Activated CD4-positive, CD25-positive, alpha-beta regulatory T cell treated with anti-CD3 and anti-CD28 coated beads, Interleukin-2, amount 50 U/mL, for 24 hours (primary cell): Measurements from ENCODE around the gene MDFI.

Source experiments
- ATAC-seq, 2 donors: fragments of 150-1000 bp; cut with Tn5 transposase; one replicate each; pipeline ENCODE4 v1.10.0; 2021; ENCODE audit warnings: mild to moderate bottlenecking in 1 of 2, moderate library complexity in 1 of 2

The MDFI gene

DNA sequence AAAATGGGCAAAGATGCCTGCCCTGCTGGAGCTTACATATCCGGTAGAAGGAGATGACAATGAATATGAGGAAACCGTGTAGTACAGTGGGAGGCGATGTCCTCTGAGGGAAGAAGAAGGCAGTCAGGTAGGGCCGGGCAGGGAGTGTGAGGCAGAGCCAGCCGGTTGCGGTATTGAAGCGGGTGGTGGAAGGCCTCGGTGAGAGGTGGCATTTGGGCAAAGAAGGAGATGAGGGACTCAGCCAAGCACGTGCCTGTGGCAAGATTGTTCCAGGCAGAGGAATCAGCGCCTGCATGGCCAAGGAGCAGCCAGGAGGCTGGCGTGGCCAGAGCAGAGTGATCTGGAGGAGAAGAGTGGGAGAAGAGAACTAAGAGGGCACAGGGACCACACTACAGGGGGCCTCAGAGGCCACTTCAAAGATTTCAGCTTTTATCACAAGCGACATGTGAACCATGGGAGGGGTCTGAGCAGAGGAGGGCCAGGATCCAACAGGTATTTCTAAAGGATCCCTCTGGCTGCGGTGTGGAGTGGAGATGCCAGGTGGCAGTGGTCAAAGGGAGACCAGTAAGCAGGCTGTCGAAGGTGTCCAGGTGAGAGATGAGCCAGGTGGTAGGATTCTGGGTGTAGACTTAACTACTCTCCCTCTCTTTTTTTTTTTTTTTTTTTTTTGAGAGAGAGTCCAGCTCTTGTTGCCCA lies 13.8 kb downstream of the MDFI start:
- no peak for ATAC-seq

GRCh38 chr6:41652866-41653652 lies 14.8 kb downstream of the MDFI start:
- no peak for ATAC-seq

DNA sequence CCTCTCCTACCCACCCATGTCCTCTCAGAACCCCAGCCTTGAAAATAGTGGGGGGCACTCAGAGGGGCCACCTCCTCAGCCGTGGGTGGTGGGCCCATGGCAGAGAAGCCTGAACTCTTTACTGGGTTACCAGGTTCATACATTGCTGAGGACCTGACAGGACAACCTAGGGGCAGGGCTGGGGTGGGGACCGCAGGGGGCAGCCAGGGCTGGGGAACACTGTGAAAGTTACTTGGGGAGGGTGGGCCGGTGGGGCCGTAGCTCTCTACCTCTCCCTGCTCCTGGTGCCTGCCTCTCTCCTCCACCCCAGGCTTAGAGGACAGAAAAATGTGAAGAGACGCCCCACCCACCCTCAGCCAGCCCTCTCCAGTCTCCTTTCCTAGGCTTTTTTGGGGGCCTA lies 15.4 kb downstream of the MDFI start:
- ATAC-seq = no peak

DNA sequence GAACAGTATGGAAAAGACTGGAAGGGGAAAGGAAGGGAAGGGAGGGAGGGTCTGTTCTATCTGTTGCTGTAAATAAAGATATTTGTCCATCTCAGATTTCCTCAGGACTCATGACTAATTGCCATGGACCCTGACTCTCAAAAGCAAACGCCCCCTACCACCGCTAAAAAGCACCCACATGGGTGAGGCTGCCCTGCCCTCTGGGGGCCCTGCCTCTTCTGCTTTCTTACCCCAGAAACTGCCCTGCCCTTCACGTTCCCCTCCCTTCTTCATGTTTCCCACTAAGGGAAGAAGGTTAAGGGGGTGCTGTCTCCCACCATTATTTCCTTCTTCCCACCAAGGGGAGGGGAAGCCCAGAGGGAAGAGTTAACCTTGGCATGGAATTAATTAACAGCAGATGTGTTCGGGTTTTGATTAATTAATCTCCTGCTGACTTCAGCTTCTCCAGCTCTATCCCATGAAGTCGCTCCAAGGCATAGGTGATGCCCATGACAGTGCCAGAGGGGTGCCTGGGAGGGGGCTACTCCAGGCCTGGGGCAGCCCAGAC lies 16.0 kb downstream of the MDFI start:
- ATAC-seq = no peak

DNA sequence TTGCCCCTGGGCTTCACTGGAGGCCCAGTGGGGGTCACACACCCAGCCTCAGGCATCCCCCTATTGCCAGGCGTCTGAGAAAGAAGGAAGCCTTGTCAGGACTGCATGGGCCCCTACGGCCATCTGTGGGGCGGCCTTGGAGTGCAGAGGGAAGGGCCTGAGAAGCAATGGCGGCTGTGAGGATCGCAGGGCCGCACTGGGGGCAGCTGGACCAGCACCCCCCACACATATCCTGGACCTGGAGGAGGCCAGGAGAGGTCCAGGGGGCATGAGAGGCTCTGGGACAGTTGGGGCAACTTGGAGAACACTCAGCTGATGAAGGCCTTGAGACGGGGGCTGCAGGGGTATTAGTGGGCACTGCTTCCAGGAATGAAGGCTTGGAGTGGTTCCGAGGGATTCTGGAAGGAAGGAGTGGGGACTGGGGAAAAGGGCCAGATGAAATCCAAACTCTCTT lies 16.5 kb downstream of the MDFI start:
- no peak for ATAC-seq

- no peak for ATAC-seq
These were observed 16.9 kb downstream of the MDFI start for GRCh38 chr6:41655176-41655575.

- ATAC-seq = no peak
These were observed 17.4 kb downstream of the MDFI start for GRCh38 chr6:41655646-41656001.

DNA sequence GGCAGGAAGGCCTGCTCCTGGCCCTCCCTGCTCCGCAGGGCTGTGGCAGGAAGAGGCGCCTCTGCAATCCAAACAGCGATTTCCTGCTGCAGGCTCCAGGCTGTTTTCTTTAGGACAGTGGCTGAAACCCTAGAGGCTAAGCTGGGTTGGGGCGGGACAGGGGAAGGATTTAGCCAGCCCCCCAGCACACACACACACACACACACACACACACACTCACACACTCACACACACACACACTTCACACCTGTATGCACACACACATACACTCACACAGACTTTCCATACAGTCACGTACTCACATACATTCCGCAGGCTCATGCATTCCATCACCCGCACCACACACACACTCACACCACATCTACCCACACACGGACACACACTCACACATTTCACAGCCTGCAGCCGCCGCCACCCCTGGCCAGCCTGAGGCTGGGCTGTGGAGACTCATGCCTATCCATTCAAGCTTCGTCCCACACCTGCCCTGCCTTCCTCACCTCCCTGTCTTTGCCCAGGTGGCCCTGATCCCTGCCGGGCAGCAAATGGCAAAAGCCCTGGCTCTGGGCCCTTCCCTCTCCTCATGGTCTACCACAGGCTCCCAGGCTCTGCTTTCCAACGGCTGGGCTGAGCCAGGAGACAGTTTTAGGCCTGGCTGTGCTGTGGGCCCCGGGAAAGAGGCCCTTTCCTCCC lies 17.9 kb downstream of the MDFI start:
- no peak for ATAC-seq

DNA sequence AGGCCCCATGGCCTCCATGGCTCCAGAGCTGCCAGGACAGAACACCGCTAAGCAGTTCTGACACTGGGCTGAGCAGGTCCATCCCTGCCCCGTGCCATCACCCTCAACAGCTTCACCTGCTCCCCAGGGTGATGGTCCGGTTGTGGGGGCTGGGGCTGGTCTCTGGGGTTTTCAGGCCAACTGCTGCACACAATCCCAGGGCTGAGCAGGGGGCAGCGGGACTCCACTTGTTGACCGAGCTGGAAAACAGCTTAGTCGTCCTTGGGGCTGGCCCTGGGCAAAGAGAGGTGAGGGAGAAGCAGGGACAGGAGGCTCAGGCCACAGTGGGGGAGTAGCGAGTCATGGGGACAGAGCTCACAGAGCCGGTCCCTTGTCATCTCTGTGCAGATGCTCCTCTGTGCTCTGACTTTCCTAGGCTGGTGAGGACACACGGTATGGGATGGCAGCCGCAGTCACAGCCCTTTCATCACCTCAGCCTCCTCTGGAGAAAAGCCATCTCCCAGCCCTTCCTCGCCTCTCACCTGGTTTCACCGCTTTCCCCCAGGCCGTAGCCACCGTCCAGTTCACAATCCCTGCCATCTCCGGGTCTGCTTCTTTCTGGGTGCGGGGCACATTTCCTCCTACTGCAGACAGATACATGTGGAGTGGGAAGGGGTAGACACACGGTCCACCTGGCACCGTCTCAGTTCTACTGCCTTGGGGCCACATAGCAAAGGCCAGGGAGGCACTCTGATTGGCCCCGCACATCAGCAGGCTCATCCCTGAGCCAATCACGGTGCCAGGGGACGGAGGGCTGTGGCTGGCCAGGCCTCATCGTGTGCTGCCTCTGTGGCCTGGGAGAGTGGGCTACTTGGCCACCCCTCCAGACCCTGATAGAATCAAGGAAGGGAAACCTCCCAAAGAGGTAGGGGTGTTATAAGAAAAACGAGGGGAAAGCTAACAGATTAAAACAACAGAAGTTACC lies 19.1 kb downstream of the MDFI start:
- no peak for ATAC-seq

- ATAC-seq = no peak
These were observed 20.4 kb downstream of the MDFI start for GRCh38 chr6:41658636-41659035.

DNA sequence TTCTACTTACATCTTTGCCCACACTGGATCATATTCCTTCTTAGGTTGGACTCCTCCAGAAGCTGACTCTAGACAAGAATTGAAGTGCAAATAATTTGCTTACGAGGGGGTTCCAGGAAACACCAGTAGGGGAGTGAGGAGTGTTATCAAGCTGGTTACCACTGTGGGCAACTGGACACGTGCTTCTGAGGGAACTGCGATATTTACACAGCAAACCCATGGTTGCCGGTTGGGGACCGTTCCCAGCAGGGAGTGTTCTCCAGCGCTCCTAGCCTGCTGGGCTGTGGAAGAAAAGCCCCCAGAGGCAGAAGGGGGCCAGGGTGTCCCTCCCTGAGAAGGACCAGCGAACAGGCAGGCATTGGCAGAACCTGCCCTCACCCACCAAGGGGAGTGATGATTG lies 21.7 kb downstream of the MDFI start:
- no peak for ATAC-seq

DNA sequence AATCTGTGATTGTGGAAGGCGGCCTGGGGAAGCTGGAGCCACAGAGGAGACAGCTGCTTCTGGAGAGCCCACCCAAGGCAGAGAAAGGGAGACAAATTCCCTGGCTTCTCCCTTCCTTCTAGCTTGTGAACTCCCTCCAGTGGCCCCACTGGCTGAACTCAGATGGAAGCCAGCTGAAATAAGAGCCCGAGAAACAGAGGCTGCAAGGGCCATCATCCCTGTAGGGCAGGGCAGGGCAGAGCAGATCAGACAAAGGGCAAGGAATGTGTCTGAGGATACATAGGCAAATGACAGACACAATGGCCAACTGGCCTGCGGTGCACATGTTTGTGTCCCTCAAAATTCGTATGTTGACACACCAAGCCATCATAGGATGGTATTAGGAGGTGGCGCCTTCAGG lies 25.3 kb downstream of the MDFI start:
- ATAC-seq = no peak

DNA sequence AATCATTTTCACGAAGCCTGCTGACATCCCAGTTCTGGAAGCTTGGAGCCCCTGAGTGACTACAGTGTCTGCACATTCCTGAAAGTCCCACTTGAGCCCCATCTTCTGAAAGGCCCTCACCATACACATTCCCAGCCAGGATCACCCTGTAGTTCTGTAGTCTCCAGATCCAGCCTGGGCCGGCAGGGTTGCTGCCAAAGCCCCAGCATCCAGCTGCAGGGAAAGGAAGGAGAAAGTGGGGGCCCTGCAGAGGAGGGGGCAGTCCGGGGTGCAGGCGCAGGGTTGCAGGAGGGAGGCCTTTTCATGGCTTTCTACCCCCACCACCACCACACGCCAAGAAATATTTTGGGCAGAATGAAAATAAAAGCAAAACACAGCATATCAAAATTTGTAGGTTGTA lies 26.0 kb downstream of the MDFI start:
- no peak for ATAC-seq

GRCh38 chr6:41667195-41667594 lies 28.9 kb downstream of the MDFI start:
- ATAC-seq = no peak

DNA sequence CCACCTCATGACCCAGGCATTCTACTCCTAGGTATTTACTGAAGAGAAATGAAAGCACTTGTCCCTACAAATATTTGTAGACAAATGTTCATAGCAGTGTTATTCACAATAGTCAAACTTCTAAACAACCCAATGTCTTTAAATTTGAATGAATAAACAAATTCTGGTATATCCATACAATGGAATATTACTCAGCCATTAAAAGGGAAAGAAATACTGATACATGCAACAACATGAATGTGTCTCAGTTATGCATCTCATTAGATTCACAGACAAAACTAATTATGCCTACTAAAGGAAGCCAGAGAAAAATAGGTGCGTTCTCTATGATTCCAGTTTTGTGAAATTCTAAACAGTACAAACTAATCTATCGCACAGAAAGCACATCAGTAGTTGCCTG lies 30.7 kb downstream of the MDFI start:
- ATAC-seq = no peak

DNA sequence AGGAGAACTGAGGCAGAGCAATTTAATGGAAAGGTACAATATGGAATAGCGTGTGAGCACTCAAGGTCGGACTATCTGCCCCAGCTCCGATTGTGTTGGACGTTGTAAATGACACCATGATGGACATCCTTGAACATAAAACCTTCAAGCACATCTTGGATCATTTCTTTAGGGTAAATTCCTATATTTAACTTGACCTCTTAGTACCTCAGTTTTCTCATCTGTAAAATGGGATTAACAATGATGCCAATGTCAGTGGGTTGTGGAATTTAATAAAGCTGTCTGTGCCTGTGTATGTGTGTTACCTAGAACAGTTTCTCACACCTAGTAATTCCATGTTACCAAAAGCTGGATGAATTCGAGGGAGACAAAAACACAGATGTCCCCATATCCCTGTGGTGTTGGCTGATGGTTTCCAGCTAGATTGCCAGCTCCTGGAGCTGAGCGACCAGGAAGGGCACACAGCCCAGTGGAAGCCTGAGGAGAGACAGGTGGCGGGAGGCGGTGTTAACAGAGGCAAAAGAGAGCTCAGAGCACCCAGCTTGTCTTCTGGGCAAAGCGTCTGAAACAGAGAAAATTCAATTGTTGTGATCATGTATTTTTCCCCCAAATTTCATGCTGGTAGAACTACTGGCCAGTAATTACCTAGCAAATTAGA lies 32.6 kb downstream of the MDFI start:
- ATAC-seq = no peak

GRCh38 chr6:41671376-41671775 lies 33.1 kb downstream of the MDFI start:
- ATAC-seq = no peak

DNA sequence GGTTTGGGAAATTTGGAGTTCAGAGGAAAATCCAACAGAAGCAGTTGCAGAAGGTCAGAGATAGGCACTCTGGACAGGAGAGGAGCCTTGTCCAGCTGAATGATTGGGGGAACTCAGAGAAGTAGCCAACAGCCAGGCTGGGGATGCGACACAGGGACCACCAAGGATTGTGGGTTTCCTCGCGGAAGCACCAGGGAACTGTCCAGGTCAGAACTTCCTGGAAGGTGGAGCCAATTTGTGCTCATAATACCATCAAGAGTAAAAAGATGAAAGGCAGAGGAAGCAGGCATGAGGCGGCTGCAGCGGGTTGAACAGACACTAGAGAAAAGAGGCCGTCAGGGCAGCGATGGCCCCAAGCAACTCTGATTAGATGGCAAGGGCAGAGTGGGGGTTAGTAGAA lies 33.7 kb downstream of the MDFI start:
- ATAC-seq = no peak

- no peak for ATAC-seq
These were observed 34.8 kb downstream of the MDFI start for GRCh38 chr6:41672816-41673703.

DNA sequence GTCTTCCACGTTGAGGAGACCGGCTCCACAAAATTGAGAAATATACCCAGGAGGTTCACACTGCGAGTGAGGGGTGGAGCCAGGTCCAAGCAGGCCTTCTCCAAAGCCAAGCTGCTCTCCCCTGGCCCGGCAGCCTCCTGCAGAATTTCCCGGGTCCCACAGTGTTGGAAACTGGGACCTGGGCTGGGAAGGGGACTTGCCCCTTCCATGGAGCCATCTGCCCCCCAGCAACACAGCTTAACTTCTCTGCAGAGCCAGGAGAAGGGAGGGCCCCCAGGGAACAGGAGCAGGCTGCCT lies 35.4 kb downstream of the MDFI start:
- no peak for ATAC-seq
